Measurements from ENCODE around the gene C2orf49. TPM values are rescaled to one million over a fixed set of nuclear protein-coding genes. Genes with fewer than 3 reads are reported as not detected.

The C2orf49 gene
- total RNA-seq, 4 donors from 2014 or later, result 16.9 to 29.1 (median 21.3) TPM

DNA sequence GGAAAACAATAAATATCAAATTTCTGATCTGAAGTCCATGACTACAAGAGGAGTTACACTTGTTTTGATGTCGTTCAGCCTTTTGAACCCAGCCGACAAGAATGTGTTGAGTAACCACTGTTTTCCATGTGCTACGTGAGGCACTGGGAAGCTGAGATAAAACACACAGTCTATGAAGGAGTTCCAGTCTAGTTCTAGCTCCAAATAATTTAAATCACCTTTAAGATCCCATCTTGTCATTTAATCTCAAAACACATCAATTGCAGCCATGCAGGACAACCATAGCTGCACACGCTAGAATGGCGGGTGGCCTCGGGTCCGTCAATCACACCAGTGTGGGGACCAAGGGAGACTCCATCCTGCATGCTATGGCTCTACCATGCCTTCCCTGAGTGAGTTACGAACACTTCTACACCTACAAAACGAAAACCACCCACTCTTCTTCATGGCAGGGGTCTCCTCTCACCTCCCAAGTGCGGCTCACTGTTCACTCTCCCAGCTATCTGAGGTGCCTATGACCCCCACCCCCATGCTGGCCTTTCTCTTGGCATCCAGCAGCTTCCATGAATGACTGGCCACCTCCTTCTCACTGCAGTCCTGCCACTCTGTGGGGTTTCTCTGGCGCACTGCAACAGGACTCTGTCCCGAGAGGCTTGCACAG is 57.7 kb downstream of the C2orf49 start:
- WGBS, 2 donors, result 74 to 80% methylated on average over 12 of the region's 12 CpGs
- H3K4me3 ChIP-seq (ENCODE audit: low read depth, poor library complexity, severe bottlenecking), result no peak overlapping the region

DNA sequence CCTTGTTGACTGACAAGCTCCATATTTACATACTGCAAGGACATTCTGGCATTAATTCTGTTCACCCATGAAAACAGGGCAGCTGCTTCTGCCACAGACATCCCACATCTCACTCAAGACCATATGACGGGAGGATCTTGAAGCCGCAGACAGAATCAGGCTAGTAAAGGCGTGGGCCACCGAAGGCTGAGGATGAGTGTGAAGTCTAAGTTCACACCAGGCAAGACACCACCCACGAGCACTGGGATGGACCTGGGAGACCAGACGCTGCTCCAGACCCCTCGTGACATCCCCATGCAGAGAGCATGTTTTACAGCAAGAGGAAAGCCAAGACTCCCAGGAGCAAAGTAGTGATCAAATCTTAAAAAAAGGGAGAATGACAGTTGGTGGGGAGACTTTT is 58.4 kb downstream of the C2orf49 start:
- 79 to 85% methylated on average over 7 of the region's 7 CpGs for WGBS, 2 donors
- intact Hi-C loops (cut with DNase I; ENCODE audit: low total_unique reads), result no loop called here
- no peak overlapping the region for H3K4me3 ChIP-seq (ENCODE audit: low read depth, poor library complexity, severe bottlenecking)
- DNase-seq (ENCODE audit: low spot score in 2 of 2), result peak in 1 of 2 donors; percentile 34
- TF ChIP-seq, protein P1, sequence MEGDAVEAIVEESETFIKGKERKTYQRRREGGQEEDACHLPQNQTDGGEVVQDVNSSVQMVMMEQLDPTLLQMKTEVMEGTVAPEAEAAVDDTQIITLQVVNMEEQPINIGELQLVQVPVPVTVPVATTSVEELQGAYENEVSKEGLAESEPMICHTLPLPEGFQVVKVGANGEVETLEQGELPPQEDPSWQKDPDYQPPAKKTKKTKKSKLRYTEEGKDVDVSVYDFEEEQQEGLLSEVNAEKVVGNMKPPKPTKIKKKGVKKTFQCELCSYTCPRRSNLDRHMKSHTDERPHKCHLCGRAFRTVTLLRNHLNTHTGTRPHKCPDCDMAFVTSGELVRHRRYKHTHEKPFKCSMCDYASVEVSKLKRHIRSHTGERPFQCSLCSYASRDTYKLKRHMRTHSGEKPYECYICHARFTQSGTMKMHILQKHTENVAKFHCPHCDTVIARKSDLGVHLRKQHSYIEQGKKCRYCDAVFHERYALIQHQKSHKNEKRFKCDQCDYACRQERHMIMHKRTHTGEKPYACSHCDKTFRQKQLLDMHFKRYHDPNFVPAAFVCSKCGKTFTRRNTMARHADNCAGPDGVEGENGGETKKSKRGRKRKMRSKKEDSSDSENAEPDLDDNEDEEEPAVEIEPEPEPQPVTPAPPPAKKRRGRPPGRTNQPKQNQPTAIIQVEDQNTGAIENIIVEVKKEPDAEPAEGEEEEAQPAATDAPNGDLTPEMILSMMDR (IDR thresholded peaks at IDR 0.05), result no peak
- no peak for TF ChIP-seq POLR2A (IDR thresholded peaks at IDR 0.05)

More for the DNA sequence above, 57.7 kb downstream of the C2orf49 start:
- peak in 1 of 2 donors; percentile 76 for DNase-seq (ENCODE audit: low spot score in 2 of 2)
- intact Hi-C loops (cut with DNase I; ENCODE audit: low total_unique reads), result no loop called here
- TF ChIP-seq POLR2A (IDR thresholded peaks at IDR 0.05), result no peak
- TF ChIP-seq, protein P1 (IDR thresholded peaks at IDR 0.05), result no peak

DNA sequence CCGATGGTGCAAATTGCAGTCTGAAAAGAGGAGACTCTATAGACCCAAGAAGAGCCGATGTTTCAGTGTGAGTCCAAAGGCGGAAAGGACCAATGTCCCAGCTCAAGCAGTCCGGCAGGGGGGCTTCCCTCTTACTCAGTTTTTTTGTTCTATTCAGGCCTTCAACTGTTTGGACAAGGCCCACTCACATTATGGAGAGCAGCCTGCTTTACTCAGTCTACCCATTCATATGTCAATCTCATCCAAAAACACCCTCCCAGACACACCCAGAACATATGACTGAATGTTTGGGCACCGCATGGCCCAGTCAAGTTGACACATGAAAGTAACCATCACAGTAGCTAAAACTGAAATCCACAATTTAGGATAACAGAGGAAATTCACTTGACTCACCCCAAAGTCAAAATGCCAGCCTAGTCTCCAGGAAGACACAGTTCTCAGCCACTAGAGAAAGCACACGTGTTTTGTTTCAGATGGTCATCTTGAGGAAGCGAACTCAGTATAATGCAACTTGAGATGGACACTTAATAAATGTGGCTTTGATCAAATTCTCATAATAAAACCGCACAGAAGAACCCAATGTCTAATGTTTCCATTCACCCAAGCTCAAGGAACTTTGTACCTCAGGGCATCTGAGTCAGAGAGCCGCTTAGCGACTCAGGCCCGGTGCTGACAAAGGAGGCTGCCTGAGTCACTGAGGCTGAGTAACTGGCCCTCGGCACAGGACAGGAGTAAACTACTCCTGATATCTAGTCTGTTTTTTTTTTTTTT is 59.1 kb downstream of the C2orf49 start:
- intact Hi-C loops (cut with DNase I; ENCODE audit: low total_unique reads), result no loop called here
- TF ChIP-seq POLR2A (IDR thresholded peaks at IDR 0.05), result no peak
- TF ChIP-seq, protein P1 (IDR thresholded peaks at IDR 0.05), result no peak
- H3K4me3 ChIP-seq (ENCODE audit: low read depth, poor library complexity, severe bottlenecking), result no peak overlapping the region
- 50 to 52% methylated on average over 12 of the region's 12 CpGs for WGBS, 2 donors
- peak; percentile 80 to 85 for DNase-seq (ENCODE audit: low spot score in 2 of 2)

DNA sequence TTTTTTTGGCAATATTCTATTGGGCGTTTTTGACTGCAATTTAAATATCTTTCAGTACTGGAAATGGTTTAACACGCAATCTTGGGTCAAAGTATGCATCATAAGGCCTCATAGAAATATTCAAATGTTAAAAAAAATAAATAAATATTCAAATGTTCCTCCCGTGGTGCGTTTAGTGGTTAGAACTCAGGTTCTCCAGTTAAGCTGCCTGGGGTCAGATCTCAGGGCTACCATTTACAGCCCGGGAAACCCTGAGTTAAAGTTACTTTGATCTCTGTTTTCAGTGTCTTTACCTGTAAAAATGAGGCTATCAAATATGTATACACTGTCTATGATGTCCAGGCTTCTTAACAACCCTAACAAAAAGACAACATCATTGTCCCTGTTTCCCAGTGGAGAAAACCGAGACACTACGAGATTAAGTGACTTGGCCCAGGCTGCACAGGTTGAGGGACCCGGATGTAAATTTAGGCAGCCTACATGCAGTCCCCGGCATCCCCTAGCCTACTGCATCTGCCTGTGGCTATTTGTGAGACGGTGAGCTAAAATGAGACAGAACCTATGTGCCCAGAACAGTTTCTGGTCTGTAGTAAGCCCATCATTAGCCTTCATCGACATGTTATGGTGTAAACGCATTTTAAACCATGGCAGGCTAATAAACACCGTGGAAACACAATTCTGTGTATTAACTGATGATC is 59.8 kb downstream of the C2orf49 start:
- TF ChIP-seq, protein P1 (IDR thresholded peaks at IDR 0.05), result no peak
- no peak for TF ChIP-seq POLR2A (IDR thresholded peaks at IDR 0.05)
- no peak overlapping the region for H3K4me3 ChIP-seq (ENCODE audit: low read depth, poor library complexity, severe bottlenecking)
- intact Hi-C loops (cut with DNase I; ENCODE audit: low total_unique reads), result no loop called here

DNA sequence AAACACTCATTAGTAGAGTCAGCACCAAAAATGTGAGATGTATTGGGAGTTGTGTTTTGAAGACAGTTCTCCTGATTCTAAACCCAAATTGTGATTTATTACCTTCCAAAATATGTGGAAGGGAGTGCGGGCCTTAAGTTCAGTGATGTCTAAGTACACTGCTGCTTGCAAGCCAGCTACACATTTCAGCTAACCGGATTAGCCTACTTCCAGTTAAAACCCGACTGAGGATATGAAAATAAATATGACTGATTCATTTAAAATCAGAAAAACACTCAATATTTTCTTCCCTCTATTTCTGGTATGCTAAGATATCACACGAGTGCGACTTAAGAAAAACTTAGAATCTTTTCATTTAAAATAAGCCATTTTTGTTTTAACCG is 60.6 kb downstream of the C2orf49 start:
- DNase-seq (ENCODE audit: low spot score in 2 of 2), result no peak
- peak overlapping the region; percentile 91 for H3K4me3 ChIP-seq (ENCODE audit: low read depth, poor library complexity, severe bottlenecking)
- intact Hi-C loops (cut with DNase I; ENCODE audit: low total_unique reads), result no loop called here
- WGBS, 2 donors, result 19 to 26% methylated on average over 6 of the region's 6 CpGs
- TF ChIP-seq POLR2A (IDR thresholded peaks at IDR 0.05), result no peak
- TF ChIP-seq, protein P1 (IDR thresholded peaks at IDR 0.05), result no peak

More for the DNA sequence above, 59.8 kb downstream of the C2orf49 start:
- 50 to 51% methylated on average over 13 of the region's 13 CpGs for WGBS, 2 donors
- peak in 1 of 2 donors; percentile 69 for DNase-seq (ENCODE audit: low spot score in 2 of 2)
